Measurements from ENCODE around the gene EPS8L1.
A peak's percentile ranks its signal among the peaks of the same experiment; 100 is the strongest.

Gene EPS8L1

GRCh38 chr19:55080121-55080967 is 4.7 kb downstream of the EPS8L1 start:
- DNase-seq (ENCODE audit: low spot score), result peak; percentile 80

GRCh38 chr19:55080968-55081769 is 5.5 kb downstream of the EPS8L1 start:
- DNase-seq (ENCODE audit: low spot score), result peak; percentile 75

- no peak for DNase-seq (ENCODE audit: low spot score)
Measured at GRCh38 chr19:55081770-55082019, 6.0 kb downstream of the EPS8L1 start.

GRCh38 chr19:55082020-55082851 is 6.6 kb downstream of the EPS8L1 start:
- peak; percentile 57 for DNase-seq (ENCODE audit: low spot score)

- no peak for DNase-seq (ENCODE audit: low spot score)
Measured at GRCh38 chr19:55083004-55083850, 7.6 kb downstream of the EPS8L1 start.

- DNase-seq (ENCODE audit: low spot score), result no peak
Measured at GRCh38 chr19:55084416-55084815, 8.7 kb downstream of the EPS8L1 start.

- no peak for DNase-seq (ENCODE audit: low spot score)
Measured at GRCh38 chr19:55085923-55086715, 10.4 kb downstream of the EPS8L1 start.

GRCh38 chr19:55086730-55087541 is 11.3 kb downstream of the EPS8L1 start:
- DNase-seq (ENCODE audit: low spot score), result peak; percentile 99

GRCh38 chr19:55087542-55087901 is 11.9 kb downstream of the EPS8L1 start:
- DNase-seq (ENCODE audit: low spot score), result peak; percentile 48

- DNase-seq (ENCODE audit: low spot score), result no peak
Measured at GRCh38 chr19:55088021-55088451, 12.4 kb downstream of the EPS8L1 start.

- DNase-seq (ENCODE audit: low spot score), result peak; percentile 87
Measured at GRCh38 chr19:55088543-55089341, 13.1 kb downstream of the EPS8L1 start.

- no peak for DNase-seq (ENCODE audit: low spot score)
Measured at GRCh38 chr19:55089342-55089944, 13.8 kb downstream of the EPS8L1 start.

GRCh38 chr19:55090564-55090963 is 14.9 kb downstream of the EPS8L1 start:
- no peak for DNase-seq (ENCODE audit: low spot score)

- no peak for DNase-seq (ENCODE audit: low spot score)
Measured at GRCh38 chr19:55091126-55091910, 15.6 kb downstream of the EPS8L1 start.

- no peak for DNase-seq (ENCODE audit: low spot score)
Measured at GRCh38 chr19:55091955-55092354, 16.3 kb downstream of the EPS8L1 start.

- DNase-seq (ENCODE audit: low spot score), result no peak
Measured at GRCh38 chr19:55092423-55093318, 17.0 kb downstream of the EPS8L1 start.

All from GM03348 (cell line).